Activated CD8-positive, alpha-beta memory T cell treated with anti-CD3 and anti-CD28 coated beads, Interleukin-2, amount 50 U/mL, for 48 hours (primary cell): Measurements from ENCODE around the gene LMF1.

Experiments
- DNase-seq: peaks from one replicate; pipeline ENCODE4 v3.0.0-alpha.2; 2020

LMF1 gene

GRCh38 chr16:927406-927805 is 43.4 kb downstream of the LMF1 start:
- no peak for DNase-seq

- no peak for DNase-seq
These were observed 44.1 kb downstream of the LMF1 start for GRCh38 chr16:926715-927114.

- no peak for DNase-seq
These were observed 46.0 kb downstream of the LMF1 start for GRCh38 chr16:924806-925205.

- DNase-seq, result no peak
These were observed 46.7 kb downstream of the LMF1 start for GRCh38 chr16:924063-924462.

GRCh38 chr16:923184-923583 is 47.6 kb downstream of the LMF1 start:
- no peak for DNase-seq

- DNase-seq, result no peak
These were observed 48.7 kb downstream of the LMF1 start for GRCh38 chr16:922051-922450.

- no peak for DNase-seq
These were observed 49.4 kb downstream of the LMF1 start for GRCh38 chr16:921321-921905.

GRCh38 chr16:920717-921116 is 50.1 kb downstream of the LMF1 start:
- no peak for DNase-seq

GRCh38 chr16:920051-920681 is 50.6 kb downstream of the LMF1 start:
- DNase-seq, result no peak

GRCh38 chr16:919658-920050 is 51.1 kb downstream of the LMF1 start:
- no peak for DNase-seq

GRCh38 chr16:918741-919657 is 51.8 kb downstream of the LMF1 start:
- DNase-seq, result no peak

- DNase-seq, result no peak
These were observed 52.7 kb downstream of the LMF1 start for GRCh38 chr16:918068-918467.

- no peak for DNase-seq
These were observed 53.2 kb downstream of the LMF1 start for GRCh38 chr16:917591-918061.

GRCh38 chr16:916035-916799 is 54.6 kb downstream of the LMF1 start:
- no peak for DNase-seq

- DNase-seq, result no peak
These were observed 55.2 kb downstream of the LMF1 start for GRCh38 chr16:915546-915945.

GRCh38 chr16:914440-914839 is 56.3 kb downstream of the LMF1 start:
- no peak for DNase-seq

GRCh38 chr16:913817-914439 is 56.9 kb downstream of the LMF1 start:
- DNase-seq, result no peak

- DNase-seq, result no peak
These were observed 57.8 kb downstream of the LMF1 start for GRCh38 chr16:912684-913613.

- no peak for DNase-seq
These were observed 58.5 kb downstream of the LMF1 start for GRCh38 chr16:912322-912683.

- DNase-seq, result no peak
These were observed 59.0 kb downstream of the LMF1 start for GRCh38 chr16:911604-912321.

GRCh38 chr16:911101-911500 is 59.7 kb downstream of the LMF1 start:
- no peak for DNase-seq
